HUES6 (cell line): ENCODE data around the gene VARS2.
A peak's percentile ranks its signal among the peaks of the same experiment; 100 is the strongest.

Experiments
- H3K27ac ChIP-seq: 2 replicates; pipeline ENCODE4 v1.7.0; 2013; ENCODE audit warnings: low read depth, mild to moderate bottlenecking, low read length, inconsistent platforms
- H3K27me3 ChIP-seq: 2 replicates; pipeline ENCODE4 v1.6.1; 2013; ENCODE audit warnings: low read length; ENCODE audit not compliant: control insufficient read depth, insufficient read depth
- H3K36me3 ChIP-seq: 2 replicates; pipeline ENCODE4 v1.6.1; 2013; ENCODE audit warnings: low read length; ENCODE audit not compliant: control insufficient read depth, insufficient read depth
- H3K4me1 ChIP-seq: 2 replicates; pipeline ENCODE4 v1.6.1; 2013; ENCODE audit warnings: low read length; ENCODE audit not compliant: control insufficient read depth, insufficient read depth
- H3K4me3 ChIP-seq: 2 replicates; pipeline ENCODE4 v1.5.1; 2013; ENCODE audit warnings: low read depth, low read length
- H3K9ac ChIP-seq: one replicate; pipeline ENCODE4 v1.6.1; 2013; ENCODE audit warnings: mild to moderate bottlenecking, low read length
- H3K9me3 ChIP-seq: 2 replicates; pipeline ENCODE4 v1.6.1; 2013; ENCODE audit warnings: low read depth, low read length; ENCODE audit not compliant: control insufficient read depth, insufficient read depth

The VARS2 gene

DNA sequence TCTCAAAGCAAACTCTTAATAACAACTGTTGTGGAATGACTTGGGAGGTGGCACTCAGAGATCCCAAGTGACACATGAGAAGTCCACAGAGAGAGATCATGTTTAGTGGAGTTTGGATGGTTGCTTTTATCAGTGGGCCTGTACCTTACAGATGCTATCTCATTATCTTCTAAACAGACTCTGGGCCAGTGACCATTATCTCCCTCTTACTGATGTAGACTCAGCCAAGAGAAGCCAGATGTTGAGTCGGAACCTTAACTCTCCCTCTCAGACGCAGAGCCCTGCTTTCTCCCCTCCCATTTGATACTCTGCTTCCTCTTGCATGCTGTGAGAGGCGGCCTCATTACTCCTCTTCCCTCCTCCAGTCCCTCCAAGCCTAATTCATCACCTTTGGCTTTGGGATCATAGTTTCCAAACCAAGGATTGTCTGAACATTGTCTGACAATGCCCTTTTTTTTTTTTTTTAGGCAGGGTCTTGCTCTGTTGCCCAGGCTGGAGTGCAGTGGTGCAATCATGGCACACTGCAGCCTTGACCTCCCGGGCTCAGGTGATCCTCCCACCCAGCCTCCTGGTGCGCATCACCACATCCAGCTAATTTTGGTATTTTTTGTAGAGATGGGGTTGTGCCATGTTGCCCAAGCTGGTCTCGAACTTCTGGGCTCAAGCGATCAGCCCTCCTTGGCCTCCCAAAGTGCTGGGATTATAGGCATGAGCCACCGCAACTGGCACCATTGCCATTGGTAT lies 34.2 kb upstream of the VARS2 start:
- no peaks in the 10 kb centered on the region for H3K27me3 ChIP-seq
- H3K4me1 ChIP-seq, result peaks cover 51% of the 10 kb centered on the region
- no peak overlapping the region for H3K9ac ChIP-seq
- no peak overlapping the region for H3K27ac ChIP-seq
- peaks cover 2% of the 10 kb centered on the region; the same call in 1 of the 2 replicates for H3K9me3 ChIP-seq
- H3K36me3 ChIP-seq, result no peaks in the 10 kb centered on the region
- peak overlapping the region; percentile 79; the same call in 1 of the 2 replicates for H3K4me3 ChIP-seq

DNA sequence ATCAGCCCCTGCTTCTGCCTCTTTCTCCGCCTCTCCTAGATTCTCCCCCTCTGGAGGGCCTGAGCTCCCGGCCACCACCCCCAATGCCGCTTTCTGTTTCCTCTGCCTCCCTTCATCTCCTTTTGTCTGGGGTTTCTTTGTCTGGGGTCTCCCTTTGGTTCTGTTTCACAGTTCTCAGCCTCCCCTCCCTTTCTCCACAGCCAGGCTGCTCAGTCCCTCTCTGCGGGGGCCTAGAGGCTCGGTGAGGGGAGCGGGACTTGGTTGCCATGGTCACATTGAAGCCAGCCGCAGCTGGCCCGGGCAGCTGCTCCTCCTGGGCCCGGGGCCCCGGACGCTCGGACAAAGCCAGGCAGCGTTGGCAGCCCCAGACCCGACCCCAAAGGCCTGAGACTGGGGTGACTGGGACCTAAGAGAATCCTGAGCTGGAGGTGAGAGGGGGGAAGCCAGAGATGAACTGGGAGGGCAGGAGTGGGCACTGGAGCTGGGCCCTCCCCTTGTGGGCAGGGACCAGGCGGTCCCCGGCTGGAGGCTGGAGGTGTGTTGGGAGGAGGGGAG lies 33.3 kb upstream of the VARS2 start:
- no peak overlapping the region for H3K27ac ChIP-seq
- peaks cover 60% of the 10 kb centered on the region for H3K4me1 ChIP-seq
- peak overlapping the region; percentile 79 for H3K4me3 ChIP-seq
- no peaks in the 10 kb centered on the region for H3K36me3 ChIP-seq
- H3K9me3 ChIP-seq, result no peaks in the 10 kb centered on the region
- H3K9ac ChIP-seq, result peak overlapping the region; percentile 13
- no peaks in the 10 kb centered on the region for H3K27me3 ChIP-seq

DNA sequence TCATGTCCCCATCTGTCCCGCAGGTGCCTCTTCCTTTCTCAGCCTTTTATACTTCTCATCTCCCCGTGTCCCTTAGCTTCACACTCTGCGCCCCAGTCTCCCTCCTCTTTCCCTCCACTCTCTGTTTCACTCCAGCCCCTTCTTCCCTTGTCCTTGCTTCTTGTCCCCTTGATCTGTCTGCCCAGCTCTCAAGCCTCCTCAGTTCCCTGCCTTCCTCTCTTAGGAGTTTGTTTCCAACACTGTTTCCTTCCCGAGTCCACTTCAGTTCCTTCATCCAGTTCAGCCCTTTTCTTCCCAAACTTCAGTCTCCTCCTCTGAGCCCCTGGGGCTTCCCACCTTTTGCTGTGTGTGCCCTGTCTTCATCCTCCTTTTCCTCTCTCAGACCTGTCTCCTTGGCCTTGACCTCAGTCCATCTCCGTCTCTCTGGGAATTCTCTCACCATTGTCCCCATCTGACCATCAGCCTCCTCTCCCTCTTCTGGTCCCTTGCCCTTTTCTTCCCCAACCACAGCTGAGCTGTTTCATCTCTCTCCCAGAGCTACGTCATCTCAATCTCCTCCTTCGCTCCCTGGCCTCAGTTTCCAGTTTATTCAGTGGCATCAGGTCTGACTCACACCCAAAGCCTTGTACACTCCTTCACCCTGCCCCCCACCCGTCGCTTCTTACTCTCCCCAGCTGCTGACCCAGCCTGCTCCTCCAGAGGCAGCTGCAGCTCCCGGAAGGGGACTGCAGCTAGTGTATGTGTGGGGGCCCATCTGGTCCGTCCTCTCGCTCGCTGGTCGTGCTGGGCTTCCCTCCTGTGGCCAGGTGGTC lies 32.4 kb upstream of the VARS2 start:
- Histone ChIP-seq H3K9me3 (no peaks in the 10 kb centered on the region), H3K27ac (no peak overlapping the region), H3K4me1 (peaks cover 67% of the 10 kb centered on the region), H3K27me3 (no peaks in the 10 kb centered on the region), H3K9ac (peak overlapping the region; percentile 12), H3K4me3 (peak overlapping the region; percentile 79), H3K36me3 (no peaks in the 10 kb centered on the region)

DNA sequence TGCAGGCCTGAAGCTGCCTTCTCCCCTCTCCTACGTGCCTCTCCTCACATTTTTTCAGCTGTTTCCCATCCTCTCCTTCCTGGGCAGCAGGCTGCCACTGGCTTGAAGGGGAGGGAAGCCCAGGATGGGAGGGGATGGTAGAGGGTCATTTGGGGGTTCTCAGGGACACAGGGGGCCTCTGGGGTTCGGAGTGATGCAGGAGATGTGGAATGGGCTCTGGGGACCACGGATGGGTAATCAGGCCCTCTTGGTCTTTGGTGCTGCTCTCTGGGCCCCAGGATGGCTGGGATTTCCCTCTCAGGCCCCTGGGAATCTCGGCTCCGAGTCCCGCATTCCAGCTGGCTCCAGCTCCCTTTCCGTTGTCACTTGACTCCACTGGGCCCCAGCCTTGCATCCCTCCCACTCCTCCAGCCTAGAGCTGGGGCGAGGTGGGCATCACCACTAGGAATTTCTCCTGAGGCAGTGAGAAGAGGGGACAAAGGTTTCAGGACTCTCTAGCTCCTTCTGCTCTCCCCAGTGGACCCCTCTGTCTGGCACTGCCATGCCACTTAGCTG lies 31.8 kb upstream of the VARS2 start:
- peak overlapping the region; percentile 12 for H3K9ac ChIP-seq
- H3K9me3 ChIP-seq, result no peaks in the 10 kb centered on the region
- H3K4me1 ChIP-seq, result peaks cover 68% of the 10 kb centered on the region
- no peaks in the 10 kb centered on the region for H3K27me3 ChIP-seq
- peak overlapping the region; percentile 79 for H3K4me3 ChIP-seq
- no peaks in the 10 kb centered on the region for H3K36me3 ChIP-seq
- no peak overlapping the region for H3K27ac ChIP-seq

DNA sequence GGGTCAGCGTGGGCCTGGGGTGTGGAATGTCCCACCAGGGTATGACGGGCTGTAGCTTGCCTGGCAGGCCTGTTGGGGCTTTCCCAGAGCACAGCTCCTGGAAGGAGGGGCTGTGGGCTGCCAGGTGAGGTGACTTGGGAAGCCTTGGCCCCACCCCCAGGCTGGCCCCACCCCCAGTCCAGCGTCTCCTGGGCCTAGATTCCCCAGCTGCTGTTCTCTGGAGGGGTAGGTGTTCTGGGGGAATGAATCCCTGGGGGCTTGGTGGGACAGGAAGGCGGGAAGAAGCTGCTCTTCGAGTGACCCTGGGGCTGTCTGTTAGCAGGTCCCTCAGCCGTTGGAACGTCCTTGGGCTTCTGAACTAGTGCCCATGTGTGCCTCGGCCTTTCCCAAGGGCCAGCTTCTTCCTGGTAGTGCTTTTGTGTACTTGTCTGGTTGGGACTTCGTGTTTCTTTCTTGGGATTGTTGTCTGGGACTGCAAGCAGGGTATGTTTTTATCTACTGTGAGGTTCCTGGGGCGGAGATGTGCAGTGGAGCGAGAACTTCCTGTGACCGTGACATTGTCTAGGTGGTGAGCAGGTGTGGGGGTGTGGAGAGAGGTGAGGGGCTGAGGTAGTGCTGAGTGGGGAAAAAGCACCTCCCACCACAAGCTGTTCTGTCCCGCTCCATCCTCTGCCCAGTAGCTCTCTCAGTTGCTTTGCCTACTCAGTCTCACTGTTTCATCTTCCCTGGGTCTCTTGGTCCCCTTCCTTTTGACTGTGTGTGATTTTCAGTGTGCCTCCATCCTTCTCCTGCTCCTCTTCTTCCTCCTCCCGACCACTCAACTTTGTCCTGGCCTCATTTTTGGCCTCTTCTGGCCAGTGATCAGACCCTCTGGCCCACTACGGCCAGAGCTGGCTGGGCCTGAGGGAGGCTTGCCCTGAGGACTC lies 31.0 kb upstream of the VARS2 start:
- Histone ChIP-seq H3K27ac (peak overlapping the region; percentile 4; the same call in 1 of the 2 replicates), H3K4me1 (peaks cover 65% of the 10 kb centered on the region), H3K36me3 (no peaks in the 10 kb centered on the region), H3K27me3 (no peaks in the 10 kb centered on the region), H3K9me3 (no peaks in the 10 kb centered on the region), H3K9ac (peak overlapping the region; percentile 85), H3K4me3 (peak overlapping the region; percentile 79)

DNA sequence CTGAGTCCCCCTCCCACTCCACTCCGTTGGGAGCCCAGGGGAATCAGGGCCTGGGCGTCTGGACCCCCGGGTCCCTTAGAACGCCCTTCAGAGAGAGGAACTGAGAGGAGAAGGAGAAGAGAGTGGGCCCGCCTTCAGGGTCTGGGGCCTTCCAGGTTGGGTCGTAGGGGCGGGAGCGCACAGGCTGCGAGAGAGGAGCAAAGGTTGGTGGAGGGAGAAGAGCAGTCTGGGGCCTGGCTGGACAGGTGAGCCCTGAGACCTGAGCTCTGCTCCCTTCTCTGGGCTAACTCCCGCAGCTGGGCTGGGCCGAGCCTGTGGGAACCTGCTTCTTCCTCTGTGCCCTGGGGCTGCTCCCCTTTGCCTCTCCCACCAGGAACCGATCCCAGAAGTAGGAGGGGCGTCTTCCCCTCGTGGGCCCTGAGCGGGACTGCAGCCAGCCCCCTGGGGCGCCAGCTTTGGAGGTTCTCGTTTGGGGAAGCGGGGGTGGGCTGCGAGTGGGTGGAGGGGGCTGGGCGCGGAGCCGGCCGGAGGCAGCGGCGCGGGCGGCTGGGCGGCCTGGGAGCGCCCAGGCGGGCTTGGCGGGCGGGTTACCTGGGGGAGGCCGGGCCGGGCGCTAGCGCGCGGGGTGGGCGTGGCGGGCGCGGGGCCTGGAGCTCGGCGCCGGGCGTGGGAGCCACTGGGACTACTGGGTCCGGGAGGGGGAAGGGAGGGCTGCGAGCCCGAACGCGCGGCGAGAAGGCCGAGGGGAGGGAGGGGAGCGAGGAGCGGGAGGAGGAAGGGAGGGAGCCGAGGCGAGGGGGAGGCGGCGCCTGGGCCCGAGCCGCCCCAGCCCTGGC lies 30.1 kb upstream of the VARS2 start, which contains the start of gene DDR1:
DDR1 (plus strand) TSS at position 835 of the 836 bp plus-strand sequence. CDS start 4,211 bp downstream, outside the sequence.
- Histone ChIP-seq H3K9me3 (no peaks in the 10 kb centered on the region), H3K27me3 (no peaks in the 10 kb centered on the region), H3K36me3 (peaks cover 6% of the 10 kb centered on the region), H3K4me3 (peak within 1 kb of the TSS; percentile 79), H3K27ac (peak within 1 kb of the TSS; percentile 4; the same call in 1 of the 2 replicates), H3K9ac (peak within 1 kb of the TSS; percentile 85), H3K4me1 (peaks cover 65% of the 10 kb centered on the region)

DNA sequence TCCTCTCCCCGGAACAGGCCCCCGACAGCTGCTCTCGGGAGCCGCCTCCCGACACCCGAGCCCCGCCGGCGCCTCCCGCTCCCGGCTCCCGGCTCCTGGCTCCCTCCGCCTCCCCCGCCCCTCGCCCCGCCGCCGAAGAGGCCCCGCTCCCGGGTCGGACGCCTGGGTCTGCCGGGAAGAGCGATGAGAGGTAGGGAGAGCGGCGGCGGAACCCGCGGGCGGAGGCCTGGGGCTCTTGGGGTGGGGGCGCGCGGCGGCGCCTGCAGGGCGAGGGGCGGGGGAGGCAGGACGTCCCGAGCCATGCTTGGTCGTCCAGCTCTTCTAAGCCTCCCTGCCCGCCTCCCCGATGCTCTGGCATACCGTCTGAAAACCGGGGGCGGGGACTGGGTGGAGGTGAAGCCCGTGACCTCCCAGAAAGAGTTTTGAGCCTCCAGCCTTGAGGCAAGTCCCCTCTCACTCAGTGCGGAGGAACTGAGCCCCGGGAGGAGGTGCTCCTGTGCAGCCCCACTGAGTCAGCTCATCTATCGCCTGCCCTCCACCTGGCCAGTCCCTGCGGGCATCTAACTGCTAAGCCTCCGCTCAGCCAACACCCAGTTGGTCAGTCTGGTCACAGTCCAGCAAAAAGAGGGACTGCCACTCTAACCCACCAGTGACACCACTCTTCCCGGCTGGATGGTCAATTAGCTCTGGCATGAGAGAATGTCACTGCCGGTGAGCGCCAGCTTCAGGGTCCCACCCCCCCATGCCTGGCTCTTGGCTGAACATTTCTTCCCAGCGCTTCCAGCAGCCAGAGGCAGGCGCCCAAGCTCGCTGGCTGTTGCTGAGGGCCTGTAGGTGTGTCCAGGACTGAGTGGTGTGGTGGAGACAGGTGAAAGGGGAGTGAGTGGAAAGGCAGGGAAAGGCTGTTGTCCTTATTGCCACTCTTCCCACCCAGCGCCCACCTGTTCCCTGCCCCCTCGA lies 29.2 kb upstream of the VARS2 start:
- H3K9ac ChIP-seq, result peak overlapping the region; percentile 69
- H3K4me1 ChIP-seq, result peaks cover 62% of the 10 kb centered on the region
- H3K4me3 ChIP-seq, result peak overlapping the region; percentile 79
- H3K27me3 ChIP-seq, result no peaks in the 10 kb centered on the region
- H3K9me3 ChIP-seq, result no peaks in the 10 kb centered on the region
- peaks cover 15% of the 10 kb centered on the region for H3K36me3 ChIP-seq
- no peak overlapping the region; the same call in 1 of the 2 replicates for H3K27ac ChIP-seq

DNA sequence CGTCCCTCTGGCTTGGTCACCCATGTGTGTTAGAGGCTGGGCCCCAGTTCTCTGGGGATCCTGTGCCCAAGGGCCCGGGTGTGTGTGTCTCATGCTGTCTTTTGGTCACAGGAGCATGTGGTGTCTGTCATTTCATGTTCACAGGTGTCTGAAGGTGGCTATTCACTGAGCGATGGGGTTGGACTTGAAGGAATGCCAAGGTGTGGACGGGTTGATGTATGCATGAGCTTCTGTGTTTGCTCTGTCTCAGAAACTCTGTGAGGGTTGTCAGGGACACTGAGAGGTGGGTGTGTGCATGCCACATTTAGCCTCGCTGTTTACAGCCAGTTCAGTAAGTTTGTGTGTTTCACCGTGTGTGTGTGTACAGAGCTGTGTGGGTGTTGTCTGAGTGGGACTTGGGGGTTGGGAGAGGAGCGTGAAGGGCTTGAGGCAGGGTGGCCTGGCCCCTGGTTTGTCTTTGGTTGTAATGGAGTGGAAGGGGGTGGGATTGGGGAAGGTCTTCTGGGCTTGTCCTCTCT lies 28.5 kb upstream of the VARS2 start:
- peak overlapping the region; percentile 54 for H3K27ac ChIP-seq
- peak overlapping the region; percentile 79 for H3K4me3 ChIP-seq
- peaks cover 55% of the 10 kb centered on the region for H3K4me1 ChIP-seq
- H3K9me3 ChIP-seq, result no peaks in the 10 kb centered on the region
- H3K27me3 ChIP-seq, result no peaks in the 10 kb centered on the region
- H3K9ac ChIP-seq, result peak overlapping the region; percentile 69
- H3K36me3 ChIP-seq, result peaks cover 23% of the 10 kb centered on the region
